Measurements from ENCODE around the gene EEPD1. TPM values are rescaled to one million over a fixed set of nuclear protein-coding genes. Genes with fewer than 3 reads are reported as not detected.
A peak's percentile ranks its signal among the peaks of the same experiment; 100 is the strongest.

The EEPD1 gene
- total RNA-seq, 2 experiments from 2014 or later: 1.4 to 3.3 TPM

- Mint-ChIP-seq H3K4me3 (no peak overlapping the region), H3K36me3 (no peaks in the 10 kb centered on the region), H3K4me1 (no peaks in the 10 kb centered on the region), H3K9me3 (ENCODE audit: low read depth) (no peaks in the 10 kb centered on the region), H3K27ac (no peak overlapping the region), H3K27me3 (no peaks in the 10 kb centered on the region)
- ATAC-seq (no peak), DNase-seq (no peak)
- CTCF ChIA-PET: interaction anchor here (1.1 to 1.9 kb wide), 2 partner anchors 19 to 315 kb away, joined by 3 to 5 read pairs; no protein-coding TSS in a partner anchor
These were observed 146.8 kb downstream of the EEPD1 start for GRCh38 chr7:36299823-36300341.

DNA sequence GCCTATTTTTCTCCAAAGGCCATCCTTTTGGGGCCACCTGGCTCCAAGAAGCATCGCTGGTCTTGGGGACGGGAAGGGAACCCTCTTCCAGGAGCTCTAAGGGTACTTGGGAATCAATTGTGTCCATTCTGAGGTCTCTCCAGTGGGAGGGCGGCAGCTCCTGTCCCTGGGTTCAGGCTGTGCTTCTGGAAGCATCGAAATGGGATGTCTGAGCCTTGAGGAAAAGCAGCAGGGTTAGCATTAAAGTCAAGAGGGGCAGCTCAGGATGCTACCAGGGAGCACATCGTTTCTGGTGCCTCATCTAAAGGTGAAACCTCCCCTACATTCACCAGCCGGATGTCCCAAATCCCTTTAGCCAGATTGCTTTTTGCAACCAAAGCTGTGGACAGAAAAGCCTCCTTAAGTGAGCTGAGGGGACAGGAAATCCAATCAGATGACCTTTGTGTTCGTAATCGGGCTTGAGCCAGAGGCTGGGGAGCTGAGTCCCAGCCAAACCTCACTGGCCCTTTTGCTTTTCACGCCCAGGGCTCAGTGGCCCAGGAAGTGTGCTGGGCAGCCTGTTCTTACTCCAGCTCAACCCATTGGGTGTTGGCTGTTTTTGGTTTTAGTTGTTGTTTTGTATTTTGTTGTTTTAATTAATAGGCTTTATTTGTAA lies 147.8 kb downstream of the EEPD1 start:
- no peak overlapping the region for H3K4me3 Mint-ChIP-seq
- no peak for DNase-seq
- H3K9me3 Mint-ChIP-seq (ENCODE audit: low read depth): no peaks in the 10 kb centered on the region
- CTCF ChIA-PET: interaction anchor here (1.0 to 1.9 kb wide), 3 partner anchors 9 to 316 kb away, joined by 4 to 11 read pairs (median 5); no protein-coding TSS in a partner anchor
- no peaks in the 10 kb centered on the region for H3K4me1 Mint-ChIP-seq
- no peak overlapping the region for H3K27ac Mint-ChIP-seq
- no peaks in the 10 kb centered on the region for H3K36me3 Mint-ChIP-seq
- ATAC-seq: no peak
- H3K27me3 Mint-ChIP-seq: no peaks in the 10 kb centered on the region

DNA sequence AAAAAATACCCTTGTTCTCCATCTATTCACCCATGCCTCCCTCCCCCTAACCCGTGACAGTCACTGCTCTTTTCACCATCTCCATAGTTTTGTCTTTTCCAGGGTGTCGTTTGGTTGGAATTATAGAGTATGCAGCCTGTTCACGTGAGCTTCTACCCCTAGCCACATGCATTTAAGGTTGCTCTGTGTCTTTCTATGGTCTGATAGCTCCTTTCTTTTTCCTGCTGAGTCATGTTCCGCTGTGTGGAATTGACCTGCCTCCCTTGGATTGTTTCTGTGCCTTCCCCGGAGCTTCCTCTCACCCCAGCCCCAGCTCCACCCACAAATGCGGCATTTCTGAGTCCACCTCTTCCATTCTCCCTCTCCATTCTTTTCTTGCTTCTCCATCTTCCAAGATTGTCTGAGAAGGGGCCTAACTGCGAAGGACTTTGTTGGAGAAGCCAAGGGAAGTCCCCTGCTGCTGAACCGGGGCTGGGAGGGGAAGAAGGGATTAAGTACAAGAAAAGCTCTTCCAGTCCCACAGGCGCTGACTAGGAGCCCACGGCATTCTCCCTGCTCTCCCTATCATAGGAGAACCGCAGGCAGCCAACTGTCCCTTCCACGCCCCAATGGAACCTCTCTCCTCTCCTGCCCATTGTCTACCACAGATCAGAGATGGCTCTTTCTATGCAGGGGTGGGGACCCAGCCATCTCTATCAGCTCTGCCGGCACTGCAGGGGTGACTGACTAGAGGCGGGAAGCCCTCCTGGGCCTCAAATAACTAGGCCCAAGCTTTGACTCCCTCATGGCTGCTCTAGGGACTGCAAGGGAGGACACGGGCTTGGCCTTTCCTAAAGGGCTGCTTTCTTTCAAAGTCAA lies 149.1 kb downstream of the EEPD1 start:
- CTCF ChIA-PET: interaction anchor here (1.1 to 1.9 kb wide), 2 partner anchors 16 to 317 kb away, joined by 3 to 11 read pairs; no protein-coding TSS in a partner anchor
- no peak for DNase-seq
- Mint-ChIP-seq H3K4me3 (no peak overlapping the region), H3K27ac (no peak overlapping the region), H3K4me1 (no peaks in the 10 kb centered on the region), H3K27me3 (no peaks in the 10 kb centered on the region), H3K36me3 (no peaks in the 10 kb centered on the region), H3K9me3 (ENCODE audit: low read depth) (no peaks in the 10 kb centered on the region)
- ATAC-seq: no peak

- H3K4me3 Mint-ChIP-seq: no peak overlapping the region
- H3K27me3 Mint-ChIP-seq: no peaks in the 10 kb centered on the region
- no peaks in the 10 kb centered on the region for H3K9me3 Mint-ChIP-seq (ENCODE audit: low read depth)
- ATAC-seq (no peak), DNase-seq (no peak)
- CTCF ChIA-PET: no interaction called here
- no peak overlapping the region for H3K27ac Mint-ChIP-seq
- no peaks in the 10 kb centered on the region for H3K36me3 Mint-ChIP-seq
- no peaks in the 10 kb centered on the region for H3K4me1 Mint-ChIP-seq
These were observed 150.4 kb downstream of the EEPD1 start for GRCh38 chr7:36303202-36304098.

DNA sequence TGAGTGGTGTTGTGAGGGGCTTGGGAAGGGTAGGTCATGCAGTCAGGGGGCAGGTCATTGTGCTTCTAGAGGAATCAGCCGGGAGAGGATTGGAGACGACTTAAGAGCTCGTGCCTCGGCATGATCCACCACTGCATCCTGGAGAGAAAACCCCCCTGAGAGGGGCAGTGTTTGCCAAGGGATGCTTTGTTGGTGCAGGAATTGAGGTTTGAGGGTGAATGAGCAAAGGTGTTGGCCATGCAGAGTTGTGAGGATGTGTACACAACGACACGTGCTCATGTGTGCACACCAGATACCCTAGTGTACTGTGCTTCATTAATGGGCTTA lies 151.0 kb downstream of the EEPD1 start:
- ATAC-seq (no peak), DNase-seq (no peak)
- CTCF ChIA-PET: interaction anchor here (0.9 kb wide), 1 partner anchor 879 kb away, joined by 3 read pairs; no protein-coding TSS in a partner anchor
- Mint-ChIP-seq H3K9me3 (ENCODE audit: low read depth) (no peaks in the 10 kb centered on the region), H3K27me3 (no peaks in the 10 kb centered on the region), H3K27ac (no peak overlapping the region), H3K4me3 (no peak overlapping the region), H3K36me3 (no peaks in the 10 kb centered on the region), H3K4me1 (no peaks in the 10 kb centered on the region)

DNA sequence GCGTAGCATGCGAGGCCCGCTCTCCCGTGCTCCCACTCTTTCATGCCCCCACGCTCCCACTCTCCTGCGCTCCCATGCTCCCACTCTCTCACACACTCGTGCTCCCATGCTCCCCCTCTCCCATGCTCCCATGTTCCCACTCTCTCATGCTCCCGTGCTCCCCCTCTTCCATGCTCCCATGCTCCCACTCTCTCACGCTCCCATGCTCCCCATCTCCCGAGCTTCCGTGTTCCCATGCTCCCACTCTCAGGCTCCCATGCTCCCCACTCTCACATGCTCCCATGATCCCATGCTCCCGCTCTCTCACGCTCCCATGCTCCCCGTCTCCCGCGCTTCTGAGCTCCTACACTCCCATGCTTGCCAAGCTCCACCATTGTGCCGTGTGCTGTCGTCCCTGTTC lies 152.2 kb downstream of the EEPD1 start:
- Mint-ChIP-seq H3K27me3 (no peaks in the 10 kb centered on the region), H3K4me3 (no peak overlapping the region), H3K27ac (no peak overlapping the region), H3K4me1 (no peaks in the 10 kb centered on the region), H3K9me3 (ENCODE audit: low read depth) (no peaks in the 10 kb centered on the region), H3K36me3 (no peaks in the 10 kb centered on the region)
- CTCF ChIA-PET: interaction anchor here (0.9 to 2.1 kb wide), 3 partner anchors 14 to 880 kb away, joined by 3 to 14 read pairs (median 3); no protein-coding TSS in a partner anchor
- ATAC-seq (no peak), DNase-seq (peak; percentile 26)

- H3K4me1 Mint-ChIP-seq: no peaks in the 10 kb centered on the region
- H3K4me3 Mint-ChIP-seq: no peak overlapping the region
- CTCF ChIA-PET: interaction anchor here (1.0 to 2.1 kb wide), 2 partner anchors 12 to 13 kb away, joined by 3 to 14 read pairs; no protein-coding TSS in a partner anchor
- no peaks in the 10 kb centered on the region for H3K27me3 Mint-ChIP-seq
- no peak overlapping the region for H3K27ac Mint-ChIP-seq
- no peaks in the 10 kb centered on the region for H3K9me3 Mint-ChIP-seq (ENCODE audit: low read depth)
- no peak for DNase-seq
- ATAC-seq: no peak
- no peaks in the 10 kb centered on the region for H3K36me3 Mint-ChIP-seq
These were observed 152.6 kb downstream of the EEPD1 start for GRCh38 chr7:36305648-36306047.

DNA sequence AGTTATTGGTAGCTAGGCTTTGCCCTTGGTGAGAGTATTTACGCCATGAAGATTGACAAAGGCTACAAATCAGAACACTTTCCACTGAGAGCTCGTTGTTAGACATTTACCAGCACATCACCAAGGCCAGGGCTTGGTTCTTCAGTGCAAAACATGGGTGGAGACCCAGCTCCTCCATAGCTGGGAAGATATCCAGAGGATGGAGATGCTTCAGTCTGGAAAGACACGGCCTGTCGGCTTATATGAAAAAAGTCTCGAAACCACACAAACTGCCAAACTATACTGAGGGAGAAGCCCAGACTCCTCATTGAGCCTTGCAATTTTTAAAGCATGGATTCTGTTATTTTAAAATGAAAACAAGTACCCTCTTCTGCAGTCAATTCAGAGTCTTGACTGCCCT lies 153.2 kb downstream of the EEPD1 start:
- CTCF ChIA-PET: interaction anchor here (1.0 to 2.1 kb wide), 2 partner anchors 11 to 13 kb away, joined by 3 to 14 read pairs; no protein-coding TSS in a partner anchor
- H3K36me3 Mint-ChIP-seq: no peaks in the 10 kb centered on the region
- H3K27me3 Mint-ChIP-seq: no peaks in the 10 kb centered on the region
- H3K27ac Mint-ChIP-seq: no peak overlapping the region
- no peaks in the 10 kb centered on the region for H3K4me1 Mint-ChIP-seq
- no peaks in the 10 kb centered on the region for H3K9me3 Mint-ChIP-seq (ENCODE audit: low read depth)
- H3K4me3 Mint-ChIP-seq: no peak overlapping the region
- DNase-seq: peak; percentile 31
- no peak for ATAC-seq

DNA sequence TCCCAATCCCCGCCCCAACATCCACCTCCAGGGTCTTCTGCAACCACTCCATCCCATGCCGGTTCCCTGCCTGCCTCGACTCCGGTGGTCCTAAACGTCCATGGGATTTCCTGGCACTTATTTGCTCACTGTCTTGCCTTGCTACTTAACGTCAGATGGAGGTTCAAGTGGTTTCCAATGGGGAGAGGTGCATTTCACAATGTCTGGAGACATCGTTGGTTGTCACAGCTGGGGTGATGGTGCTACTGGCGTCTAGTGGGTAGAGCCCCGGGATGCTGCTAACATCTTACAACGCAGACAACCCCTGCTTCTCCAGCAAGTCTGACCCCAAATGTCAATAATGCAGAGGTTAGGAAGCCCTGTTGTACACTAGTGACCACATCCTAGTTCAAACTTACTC lies 153.7 kb downstream of the EEPD1 start:
- CTCF ChIA-PET: interaction anchor here (1.0 kb wide), 1 partner anchor 11 kb away, joined by 3 read pairs; no protein-coding TSS in a partner anchor
- no peaks in the 10 kb centered on the region for H3K36me3 Mint-ChIP-seq
- H3K9me3 Mint-ChIP-seq (ENCODE audit: low read depth): no peaks in the 10 kb centered on the region
- H3K4me3 Mint-ChIP-seq: no peak overlapping the region
- DNase-seq: peak; percentile 35
- no peak for ATAC-seq
- no peak overlapping the region for H3K27ac Mint-ChIP-seq
- H3K27me3 Mint-ChIP-seq: no peaks in the 10 kb centered on the region
- no peaks in the 10 kb centered on the region for H3K4me1 Mint-ChIP-seq

DNA sequence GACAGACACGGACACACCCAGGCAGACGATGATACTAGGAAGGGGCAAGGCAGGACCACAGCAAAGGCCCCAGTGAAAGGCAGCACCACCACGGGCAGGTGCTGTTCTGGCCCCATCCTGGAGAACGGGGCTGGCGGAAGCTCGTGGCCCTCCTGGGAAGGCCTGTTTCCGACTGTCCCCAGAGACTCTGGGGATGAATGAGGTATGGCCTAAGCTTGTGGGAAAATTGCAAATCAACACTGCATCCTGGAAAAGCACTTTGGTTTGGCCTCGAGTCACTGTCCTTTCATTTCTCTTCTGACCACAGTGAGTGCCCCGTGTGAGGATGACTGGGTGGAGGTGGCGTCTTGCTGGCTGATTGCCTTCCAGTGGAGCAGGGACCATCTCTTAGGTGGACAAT lies 155.0 kb downstream of the EEPD1 start:
- ATAC-seq: no peak
- no peaks in the 10 kb centered on the region for H3K9me3 Mint-ChIP-seq (ENCODE audit: low read depth)
- no peaks in the 10 kb centered on the region for H3K27me3 Mint-ChIP-seq
- H3K4me3 Mint-ChIP-seq: no peak overlapping the region
- peak; percentile 25 for DNase-seq
- no peaks in the 10 kb centered on the region for H3K36me3 Mint-ChIP-seq
- CTCF ChIA-PET: interaction anchor here (0.6 kb wide), 1 partner anchor 11 kb away, joined by 3 read pairs; no protein-coding TSS in a partner anchor
- H3K27ac Mint-ChIP-seq: no peak overlapping the region
- no peaks in the 10 kb centered on the region for H3K4me1 Mint-ChIP-seq

DNA sequence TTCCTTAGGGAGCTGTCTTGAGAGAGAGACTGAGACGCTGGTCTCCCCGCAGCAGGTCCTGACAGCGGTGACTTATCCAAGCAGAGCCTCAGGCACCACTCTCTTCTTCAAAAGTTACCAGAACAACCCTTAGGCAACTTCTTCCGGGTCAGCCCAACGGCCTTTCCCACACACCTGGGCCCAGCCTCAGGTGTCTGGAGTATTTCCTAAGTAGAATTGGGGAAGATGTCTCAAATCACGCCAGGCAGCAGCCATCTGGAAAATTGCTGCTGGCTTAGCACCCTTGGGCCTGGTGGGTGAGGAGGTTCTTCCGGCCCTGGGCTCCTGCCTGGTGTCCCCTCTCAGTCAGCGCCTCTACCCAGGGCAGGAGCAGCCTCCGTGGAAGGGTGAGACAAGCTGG lies 156.2 kb downstream of the EEPD1 start:
- Mint-ChIP-seq H3K36me3 (no peaks in the 10 kb centered on the region), H3K27ac (no peak overlapping the region), H3K9me3 (ENCODE audit: low read depth) (no peaks in the 10 kb centered on the region), H3K4me1 (no peaks in the 10 kb centered on the region), H3K27me3 (peaks cover 2% of the 10 kb centered on the region), H3K4me3 (no peak overlapping the region)
- no peak for ATAC-seq
- CTCF ChIA-PET: interaction anchor here (0.7 kb wide), 1 partner anchor 339 kb away, joined by 3 read pairs; no protein-coding TSS in a partner anchor
- peak; percentile 25 for DNase-seq

GRCh38 chr7:36309716-36310115 lies 156.7 kb downstream of the EEPD1 start:
- Mint-ChIP-seq H3K9me3 (ENCODE audit: low read depth) (no peaks in the 10 kb centered on the region), H3K4me1 (no peaks in the 10 kb centered on the region), H3K36me3 (no peaks in the 10 kb centered on the region), H3K27ac (no peak overlapping the region), H3K27me3 (peaks cover 3% of the 10 kb centered on the region), H3K4me3 (no peak overlapping the region)
- ATAC-seq (no peak), DNase-seq (peak; percentile 31)
- CTCF ChIA-PET: interaction anchor here (0.7 kb wide), 1 partner anchor 339 kb away, joined by 3 read pairs; no protein-coding TSS in a partner anchor

Measured in activated CD8-positive, alpha-beta memory T cell treated with anti-CD3 and anti-CD28 coated beads, Interleukin-2, amount 10 ng/mL, durations not matched to agents 7 days and 5 days (primary cell).